Gastrocnemius medialis (tissue), 4 donors: ENCODE data around the gene MTHFD2. TPM values are rescaled to one million over a fixed set of nuclear protein-coding genes. Genes with fewer than 3 reads are reported as not detected.

Experiments used
- ATAC-seq, 2 donors: fragments of 150-250 bp; one replicate each; pipeline ENCODE4 v1.9.1; 2016
- DNase-seq, 2 donors: peaks; one replicate each; pipeline ENCODE4 v3.0.0-alpha.2; 2019
- H3K27ac ChIP-seq, 4 donors: fragments of 200-600 bp; sonication (generic); 1 replicate in 1 of 4; 2 replicates in 3 of 4; pipeline ENCODE4 v1.5.1; 2016 to 2018; ENCODE audit warnings: mild to moderate bottlenecking in 2 of 4, moderate library complexity in 1 of 4
- H3K27me3 ChIP-seq, 3 donors: fragments of 200-600 bp; sonication (generic) in 2 of 3; 1 replicate in 1 of 3; 2 replicates in 2 of 3; pipeline versions ENCODE4 v1.5.1 to v1.6.0; 2016 to 2019; ENCODE audit warnings: mild to moderate bottlenecking in 1 of 3, moderate library complexity in 1 of 3
- H3K36me3 ChIP-seq, 2 donors: fragments of 200-600 bp; sonication (generic) in 1 of 2; one replicate each; pipeline ENCODE4 v1.5.1; 2017 to 2018
- H3K4me1 ChIP-seq, 2 donors: fragments of 200-600 bp; sonication (generic) in 1 of 2; one replicate each; pipeline ENCODE4 v1.5.1; 2016 to 2017; ENCODE audit warnings: mild to moderate bottlenecking in 2 of 2
- H3K4me3 ChIP-seq, 4 donors: fragments of 200-600 bp; sonication (generic) in 3 of 4; 1 replicate in 1 of 4; 2 replicates in 3 of 4; pipeline ENCODE4 v1.5.1; 2016 to 2019; ENCODE audit warnings: mild to moderate bottlenecking in 2 of 4
- H3K9me3 ChIP-seq, 3 donors: fragments of 200-600 bp; sonication (generic) in 2 of 3; 1 replicate in 1 of 3; 2 replicates in 2 of 3; pipeline ENCODE4 v1.5.1; 2016 to 2019
- POLR2A ChIP-seq, 2 donors: fragments of 450-650 bp; IDR thresholded peaks; one replicate each; pipeline ENCODE4 v1.6.1; 2017; ENCODE audit warnings: antibody characterized with exemption in 2 of 2, mild to moderate bottlenecking in 2 of 2, moderate library complexity in 2 of 2
- in situ Hi-C, 4 donors: fragments of 200-750 bp; cut with MboI; loops; one replicate each; pipeline versions ENCODE4 v1.15.0 to v1.8.0; 2017; ENCODE audit warnings: low sequenced_read_pairs in 4 of 4
- intact Hi-C: fragments of 100-400 bp; cut with DNase I; formaldehyde crosslinking; loops from one replicate; pipeline ENCODE4 v1.15.1; 2023; ENCODE audit warnings: low total_unique reads
- total RNA-seq, 4 donors: library from RNA; depleted of rRNA; stranded (reverse); fragments of >200 nt; gene quantifications; one replicate each; pipeline versions ENCODE4 v1.1.0 to v1.2.3, GENCODE V29; 2016
- TF ChIP-seq, protein P1 (sequence below), 5 experiments: fragments of 450-650 bp in 3 of 5; fragments of 200-600 bp in 2 of 5; sonication (generic) in 2 of 5; IDR thresholded peaks in 4 of 5; conservative IDR thresholded peaks in 1 of 5; 1 replicate in 4 of 5; 2 replicates in 1 of 5; pipeline ENCODE4 v1.5.1; 2016 to 2019; ENCODE audit warnings: antibody characterized with exemption in 5 of 5, mild to moderate bottlenecking in 3 of 5, moderate library complexity in 3 of 5

Gene MTHFD2
- total RNA-seq, 4 donors from 2014 or later = 29.0 to 53.5 (median 32.5) TPM

DNA sequence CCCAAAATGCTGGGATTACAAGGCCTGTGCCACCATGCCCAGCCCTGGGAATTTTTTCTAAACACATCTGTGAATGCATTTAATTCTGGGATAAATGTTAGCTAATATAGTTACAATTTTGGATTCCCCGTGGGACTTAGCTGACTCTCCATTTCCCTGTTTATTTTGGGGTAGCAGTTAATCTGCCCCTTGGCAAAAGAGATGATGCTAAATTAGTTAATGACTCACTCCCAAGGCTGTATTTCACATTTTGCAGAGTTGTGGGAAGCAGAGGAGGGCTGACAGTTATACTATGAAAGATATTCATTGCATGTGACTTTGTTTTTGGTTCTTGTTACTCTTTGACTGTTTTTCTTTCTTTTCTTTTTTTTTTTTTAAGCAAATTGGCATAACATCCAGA is 3.2 kb downstream of the MTHFD2 start:
- Histone ChIP-seq H3K36me3 (no peaks in the 10 kb centered on the region), H3K4me1 (peaks cover 52 to 56% of the 10 kb centered on the region in 2 donors), H3K27me3 (no peaks in the 10 kb centered on the region), H3K4me3 (peak overlapping the region in 3 of 4 donors; percentile 12 to 78 (median 24)), H3K27ac (peak overlapping the region; percentile 77 to 93 (median 88)), H3K9me3 (no peaks in the 10 kb centered on the region)
- ATAC-seq (peak; percentile 83 to 88), DNase-seq (peak in 1 of 2 donors; percentile 20)
- in situ Hi-C loops = no loop called here
- TF ChIP-seq POLR2A (IDR thresholded peaks at IDR 0.05) = no peak
- TF ChIP-seq, protein P1, sequence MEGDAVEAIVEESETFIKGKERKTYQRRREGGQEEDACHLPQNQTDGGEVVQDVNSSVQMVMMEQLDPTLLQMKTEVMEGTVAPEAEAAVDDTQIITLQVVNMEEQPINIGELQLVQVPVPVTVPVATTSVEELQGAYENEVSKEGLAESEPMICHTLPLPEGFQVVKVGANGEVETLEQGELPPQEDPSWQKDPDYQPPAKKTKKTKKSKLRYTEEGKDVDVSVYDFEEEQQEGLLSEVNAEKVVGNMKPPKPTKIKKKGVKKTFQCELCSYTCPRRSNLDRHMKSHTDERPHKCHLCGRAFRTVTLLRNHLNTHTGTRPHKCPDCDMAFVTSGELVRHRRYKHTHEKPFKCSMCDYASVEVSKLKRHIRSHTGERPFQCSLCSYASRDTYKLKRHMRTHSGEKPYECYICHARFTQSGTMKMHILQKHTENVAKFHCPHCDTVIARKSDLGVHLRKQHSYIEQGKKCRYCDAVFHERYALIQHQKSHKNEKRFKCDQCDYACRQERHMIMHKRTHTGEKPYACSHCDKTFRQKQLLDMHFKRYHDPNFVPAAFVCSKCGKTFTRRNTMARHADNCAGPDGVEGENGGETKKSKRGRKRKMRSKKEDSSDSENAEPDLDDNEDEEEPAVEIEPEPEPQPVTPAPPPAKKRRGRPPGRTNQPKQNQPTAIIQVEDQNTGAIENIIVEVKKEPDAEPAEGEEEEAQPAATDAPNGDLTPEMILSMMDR (IDR thresholded peaks at IDR 0.05 in 4 of 5, conservative IDR thresholded peaks at IDR 0.05 in 1 of 5) = no peak
- intact Hi-C loops = no loop called here

- TF ChIP-seq, protein P1 (IDR thresholded peaks at IDR 0.05 in 4 of 5, conservative IDR thresholded peaks at IDR 0.05 in 1 of 5) = no peak
- TF ChIP-seq POLR2A (IDR thresholded peaks at IDR 0.05) = no peak
- peaks cover 0 to 19% of the 10 kb centered on the region in 2 donors for H3K36me3 ChIP-seq
- intact Hi-C loops = no loop called here
Observed at GRCh38 chr2:74204436-74204835, 6.0 kb downstream of the MTHFD2 start.

DNA sequence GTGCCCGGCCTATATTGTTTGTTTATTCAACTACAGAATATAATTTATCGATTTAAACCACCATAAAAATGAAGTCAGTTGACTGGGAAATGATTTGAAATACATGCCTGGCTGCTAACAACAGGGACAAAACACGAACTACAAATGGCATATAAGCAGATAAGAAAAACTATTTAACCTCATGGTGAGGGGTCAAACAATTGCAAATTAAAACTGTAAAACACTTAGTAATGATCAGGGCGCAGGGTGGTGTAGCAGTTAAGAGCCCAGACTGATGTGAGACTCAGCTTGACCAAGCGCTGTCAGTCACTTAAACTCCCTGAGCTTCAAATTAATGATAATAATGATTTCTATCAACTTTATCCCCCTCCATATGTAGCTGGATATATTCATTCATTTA is 6.7 kb downstream of the MTHFD2 start:
- Histone ChIP-seq H3K4me1 (peaks cover 46 to 50% of the 10 kb centered on the region in 2 donors), H3K27ac (peak overlapping the region; percentile 65 to 89 (median 82)), H3K27me3 (no peaks in the 10 kb centered on the region), H3K9me3 (no peaks in the 10 kb centered on the region), H3K4me3 (no peak overlapping the region), H3K36me3 (peaks cover 0 to 26% of the 10 kb centered on the region in 2 donors)
- DNase-seq = no peak
- in situ Hi-C loops (no loop called here), intact Hi-C loops (no loop called here)
- no peak for TF ChIP-seq POLR2A (IDR thresholded peaks at IDR 0.05)
- TF ChIP-seq, protein P1 (IDR thresholded peaks at IDR 0.05 in 4 of 5, conservative IDR thresholded peaks at IDR 0.05 in 1 of 5) = no peak
- ATAC-seq = no peak

More at GRCh38 chr2:74204436-74204835, 6.0 kb downstream of the MTHFD2 start:
- Histone ChIP-seq H3K4me3 (no peak overlapping the region), H3K9me3 (no peaks in the 10 kb centered on the region), H3K27me3 (no peaks in the 10 kb centered on the region), H3K4me1 (peaks cover 50 to 56% of the 10 kb centered on the region in 2 donors), H3K27ac (peak overlapping the region; percentile 65 to 89 (median 82))
- in situ Hi-C loops = no loop called here
- DNase-seq (no peak), ATAC-seq (no peak)

DNA sequence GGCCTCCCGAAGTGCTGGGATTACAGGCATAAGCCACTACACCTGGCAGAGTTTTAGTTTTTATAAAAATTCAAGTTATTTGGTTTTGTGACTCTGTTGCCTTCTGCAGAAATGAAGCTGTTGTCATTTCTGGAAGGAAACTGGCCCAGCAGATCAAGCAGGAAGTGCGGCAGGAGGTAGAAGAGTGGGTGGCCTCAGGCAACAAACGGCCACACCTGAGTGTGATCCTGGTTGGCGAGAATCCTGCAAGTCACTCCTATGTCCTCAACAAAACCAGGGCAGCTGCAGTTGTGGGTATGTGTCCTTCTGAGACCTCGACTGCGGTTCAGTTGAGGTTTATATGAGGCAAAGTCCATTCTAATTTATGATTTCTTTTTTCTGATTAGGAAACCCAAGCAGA is 7.2 kb downstream of the MTHFD2 start:
- Histone ChIP-seq H3K4me3 (no peak overlapping the region), H3K27ac (peak overlapping the region; percentile 65 to 89 (median 82)), H3K36me3 (peaks cover 0 to 31% of the 10 kb centered on the region in 2 donors), H3K27me3 (no peaks in the 10 kb centered on the region), H3K4me1 (peaks cover 43 to 45% of the 10 kb centered on the region in 2 donors), H3K9me3 (no peaks in the 10 kb centered on the region)
- ATAC-seq (peak in 1 of 2 donors; percentile 27), DNase-seq (no peak)
- no peak for TF ChIP-seq POLR2A (IDR thresholded peaks at IDR 0.05)
- TF ChIP-seq, protein P1 (IDR thresholded peaks at IDR 0.05 in 4 of 5, conservative IDR thresholded peaks at IDR 0.05 in 1 of 5) = no peak
- intact Hi-C loops (no loop called here), in situ Hi-C loops (no loop called here)
